Coronary artery (tissue), 2 donors: ENCODE data around the gene TAOK3.
"Not testable (repeated sequence)": the region's sequence is repeated elsewhere in the genome, so short reads cannot be mapped to it uniquely, and the experiment has no call there.

Source experiments
- DNase-seq: peaks from one replicate; pipeline ENCODE4 v3.0.0-alpha.2; 2017; ENCODE audit warnings: low spot score
- H3K27ac ChIP-seq, 2 donors: fragments of 200-600 bp; sonication (generic); one replicate each; pipeline ENCODE4 v1.5.1; 2016 to 2019
- H3K4me3 ChIP-seq: fragments of 200-600 bp; sonication (generic); 2 replicates; pipeline ENCODE4 v1.5.1; 2016; ENCODE audit warnings: mild to moderate bottlenecking, moderate library complexity
- TF ChIP-seq, protein P1 (sequence below): fragments of 200-600 bp; sonication (generic); IDR thresholded peaks from one replicate; pipeline ENCODE4 v1.5.1; 2019; ENCODE audit warnings: antibody characterized with exemption

TAOK3 gene

GRCh38 chr12:118315821-118316220, 56.9 kb downstream of the TAOK3 start:
- TF ChIP-seq, protein P1, sequence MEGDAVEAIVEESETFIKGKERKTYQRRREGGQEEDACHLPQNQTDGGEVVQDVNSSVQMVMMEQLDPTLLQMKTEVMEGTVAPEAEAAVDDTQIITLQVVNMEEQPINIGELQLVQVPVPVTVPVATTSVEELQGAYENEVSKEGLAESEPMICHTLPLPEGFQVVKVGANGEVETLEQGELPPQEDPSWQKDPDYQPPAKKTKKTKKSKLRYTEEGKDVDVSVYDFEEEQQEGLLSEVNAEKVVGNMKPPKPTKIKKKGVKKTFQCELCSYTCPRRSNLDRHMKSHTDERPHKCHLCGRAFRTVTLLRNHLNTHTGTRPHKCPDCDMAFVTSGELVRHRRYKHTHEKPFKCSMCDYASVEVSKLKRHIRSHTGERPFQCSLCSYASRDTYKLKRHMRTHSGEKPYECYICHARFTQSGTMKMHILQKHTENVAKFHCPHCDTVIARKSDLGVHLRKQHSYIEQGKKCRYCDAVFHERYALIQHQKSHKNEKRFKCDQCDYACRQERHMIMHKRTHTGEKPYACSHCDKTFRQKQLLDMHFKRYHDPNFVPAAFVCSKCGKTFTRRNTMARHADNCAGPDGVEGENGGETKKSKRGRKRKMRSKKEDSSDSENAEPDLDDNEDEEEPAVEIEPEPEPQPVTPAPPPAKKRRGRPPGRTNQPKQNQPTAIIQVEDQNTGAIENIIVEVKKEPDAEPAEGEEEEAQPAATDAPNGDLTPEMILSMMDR, result no peak
- DNase-seq, result no peak
- Histone ChIP-seq H3K4me3 (no peak overlapping the region), H3K27ac (no peak overlapping the region)

GRCh38 chr12:118312578-118312977, 60.1 kb downstream of the TAOK3 start:
- TF ChIP-seq, protein P1, result no peak
- DNase-seq, result no peak
- H3K4me3 ChIP-seq, result no peak overlapping the region
- no peak overlapping the region for H3K27ac ChIP-seq

GRCh38 chr12:118311666-118312065, 61.0 kb downstream of the TAOK3 start:
- H3K4me3 ChIP-seq, result no peak overlapping the region
- no peak overlapping the region for H3K27ac ChIP-seq
- TF ChIP-seq, protein P1, result no peak
- no peak for DNase-seq

DNA sequence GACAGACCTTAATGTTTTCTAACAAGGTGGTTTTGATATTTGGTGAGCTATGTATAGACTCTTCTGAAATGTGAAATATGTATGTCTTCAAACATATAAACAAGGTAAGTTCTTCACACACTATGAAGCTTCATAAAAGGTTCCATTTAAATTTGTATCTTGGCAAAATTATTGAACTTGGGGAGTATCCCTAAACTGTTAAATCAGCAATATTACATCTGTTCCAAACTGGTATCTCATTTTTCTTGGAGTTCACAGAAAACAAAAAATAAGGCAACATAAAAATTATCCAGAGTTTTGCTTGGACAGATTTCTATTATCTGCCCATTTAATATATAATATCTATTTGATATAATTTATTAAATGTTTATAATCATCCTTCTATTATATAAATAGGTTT, 62.4 kb downstream of the TAOK3 start:
- no peak overlapping the region for H3K27ac ChIP-seq
- TF ChIP-seq, protein P1, result no peak

GRCh38 chr12:118308006-118308405, 64.7 kb downstream of the TAOK3 start:
- H3K4me3 ChIP-seq, DNase-seq: not testable (repeated sequence)
- peak overlapping the region; percentile 23 to 52 for H3K27ac ChIP-seq

More for the DNA sequence above, 62.4 kb downstream of the TAOK3 start:
- no peak overlapping the region for H3K4me3 ChIP-seq
- no peak for DNase-seq

GRCh38 chr12:118307069-118307954, 65.4 kb downstream of the TAOK3 start:
- peak overlapping the region; percentile 52 to 67 for H3K27ac ChIP-seq
- DNase-seq, result no peak
- peak overlapping the region; percentile 59 for H3K4me3 ChIP-seq

GRCh38 chr12:118304093-118304492, 68.6 kb downstream of the TAOK3 start:
- DNase-seq, result no peak
- H3K27ac ChIP-seq, result no peak overlapping the region
- H3K4me3 ChIP-seq, result no peak overlapping the region
- TF ChIP-seq, protein P1, result no peak

More at GRCh38 chr12:118307069-118307954, 65.4 kb downstream of the TAOK3 start:
- TF ChIP-seq, protein P1, result no peak
